ENCODE data around the gene SMAD6.

DNA sequence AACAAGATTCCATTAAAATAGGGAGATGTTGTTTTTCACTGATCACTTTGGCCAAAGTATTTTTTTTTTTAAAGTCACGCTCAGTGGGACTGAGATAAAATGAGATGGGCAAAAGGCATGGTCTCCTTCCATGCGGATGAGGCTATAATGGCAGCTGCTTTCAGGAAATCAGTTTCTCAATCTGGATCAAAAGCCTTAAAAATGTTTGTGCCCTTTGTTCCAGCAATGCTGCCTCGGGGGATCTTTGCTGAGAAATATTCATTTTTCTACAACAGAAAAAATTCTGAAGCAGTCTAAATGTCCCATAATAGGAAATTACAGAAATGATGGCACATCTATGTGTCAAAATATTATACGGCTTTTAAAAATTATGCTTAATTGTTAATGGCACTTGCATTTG, 97.2 kb downstream of the SMAD6 start:
- TF ChIP-seq, protein P1, sequence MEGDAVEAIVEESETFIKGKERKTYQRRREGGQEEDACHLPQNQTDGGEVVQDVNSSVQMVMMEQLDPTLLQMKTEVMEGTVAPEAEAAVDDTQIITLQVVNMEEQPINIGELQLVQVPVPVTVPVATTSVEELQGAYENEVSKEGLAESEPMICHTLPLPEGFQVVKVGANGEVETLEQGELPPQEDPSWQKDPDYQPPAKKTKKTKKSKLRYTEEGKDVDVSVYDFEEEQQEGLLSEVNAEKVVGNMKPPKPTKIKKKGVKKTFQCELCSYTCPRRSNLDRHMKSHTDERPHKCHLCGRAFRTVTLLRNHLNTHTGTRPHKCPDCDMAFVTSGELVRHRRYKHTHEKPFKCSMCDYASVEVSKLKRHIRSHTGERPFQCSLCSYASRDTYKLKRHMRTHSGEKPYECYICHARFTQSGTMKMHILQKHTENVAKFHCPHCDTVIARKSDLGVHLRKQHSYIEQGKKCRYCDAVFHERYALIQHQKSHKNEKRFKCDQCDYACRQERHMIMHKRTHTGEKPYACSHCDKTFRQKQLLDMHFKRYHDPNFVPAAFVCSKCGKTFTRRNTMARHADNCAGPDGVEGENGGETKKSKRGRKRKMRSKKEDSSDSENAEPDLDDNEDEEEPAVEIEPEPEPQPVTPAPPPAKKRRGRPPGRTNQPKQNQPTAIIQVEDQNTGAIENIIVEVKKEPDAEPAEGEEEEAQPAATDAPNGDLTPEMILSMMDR (IDR thresholded peaks at IDR 0.05) = no peak
- TF ChIP-seq EZH2 (IDR thresholded peaks at IDR 0.05; ENCODE audit: borderline replicate concordance, insufficient read depth, low read depth, low read length, poor library complexity, severe bottlenecking) = no peak
